ENCODE data around the gene GDI2. TPM values are rescaled to one million over a fixed set of nuclear protein-coding genes. Genes with fewer than 3 reads are reported as not detected.

GDI2 gene
- total and polyA plus RNA-seq, 9 of the 15 experiments (the other 6 are each of a cell fraction or from before 2014, with no cell fraction given): 262 to 424 (median 287) TPM

DNA sequence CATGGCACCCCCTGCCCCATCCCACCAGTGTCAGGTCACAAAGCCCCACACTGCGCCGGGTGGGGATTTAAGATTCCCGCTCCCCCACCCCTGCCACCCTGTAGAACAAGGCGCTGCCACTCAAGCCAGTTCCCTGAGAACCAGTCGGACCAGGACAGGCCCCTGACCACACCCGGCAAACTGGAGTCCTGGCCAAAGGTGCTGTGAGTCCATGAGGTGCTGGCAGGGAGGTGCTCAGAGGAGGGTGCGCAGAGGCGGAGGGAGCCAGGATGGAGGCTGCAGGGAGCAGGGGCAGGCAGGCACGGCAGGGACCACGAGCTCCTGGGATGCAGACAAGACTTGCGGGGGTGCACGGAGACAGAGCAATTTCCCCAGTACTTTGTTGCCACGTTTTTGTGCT, 19.7 kb upstream of the GDI2 start:
- POLR2A ChIA-PET: interaction anchor here (0.7 to 1.6 kb wide), 4 partner anchors 9 to 20 kb away, joined by 4 to 5 read pairs (median 4); partner anchors contain the start of gene GDI2
- Histone ChIP-seq H3K4me2 (ENCODE audit: insufficient read depth, low read length) (no peak overlapping the region), H3K27me3 (ENCODE audit: control insufficient read depth in 2 of 2, insufficient read depth in 2 of 2, low read length in 2 of 2) (no peaks in the 10 kb centered on the region), H3K36me3 (ENCODE audit: control insufficient read depth, insufficient read depth, low read length) (no peaks in the 10 kb centered on the region), H4K20me1 (replicated peaks; ENCODE audit: control insufficient read depth, insufficient read depth, low read length) (no peaks in the 10 kb centered on the region), H2AFZ (ENCODE audit: low read depth, low read length) (no peak overlapping the region), H3K27ac (ENCODE audit: extremely low read depth, low read depth, low read length) (no peak overlapping the region), H3K9me3 (replicated peaks; ENCODE audit: control insufficient read depth, insufficient read depth, low read depth, low read length) (no peaks in the 10 kb centered on the region), H3K9ac (ENCODE audit: insufficient read depth in 1 of 2, low read depth in 2 of 2, low read length in 2 of 2) (peak overlapping the region in 1 of 2 experiments; percentile 67; a peak in 1 of 4 replicates), H3K4me1 (replicated peaks in 1 of 2; ENCODE audit: control insufficient read depth in 2 of 2, insufficient read depth in 2 of 2, low read length in 2 of 2) (peaks cover 26 to 32% of the 10 kb centered on the region in 2 experiments), H3K9me1 (ENCODE audit: control insufficient read depth, insufficient read depth, low read length) (no peaks in the 10 kb centered on the region), H3K79me2 (ENCODE audit: control insufficient read depth, insufficient read depth, low read length) (no peaks in the 10 kb centered on the region), H3K4me3 (no peak overlapping the region)
- ATAC-seq (no peak), FAIRE-seq (no peak), DNase-seq (ENCODE audit: extremely low read depth in 1 of 4, low spot score in 3 of 4) (no peak)
- no peak for TF ChIP-seq GTF2A2 (tag; IDR thresholded peaks at IDR 0.05)
- TF ChIP-seq ZNF12 (CRISPR knock-in tag; IDR thresholded peaks at IDR 0.05): no peak
- no peak for TF ChIP-seq FOXJ3 (CRISPR knock-in tag; IDR thresholded peaks at IDR 0.05)
- TF ChIP-seq, protein P1, sequence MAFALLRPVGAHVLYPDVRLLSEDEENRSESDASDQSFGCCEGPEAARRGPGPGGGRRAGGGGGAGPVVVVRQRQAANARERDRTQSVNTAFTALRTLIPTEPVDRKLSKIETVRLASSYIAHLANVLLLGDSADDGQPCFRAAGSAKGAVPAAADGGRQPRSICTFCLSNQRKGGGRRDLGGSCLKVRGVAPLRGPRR (CRISPR knock-in tag; IDR thresholded peaks at IDR 0.05): no peak
- TF ChIP-seq HMGXB4 (CRISPR knock-in tag; IDR thresholded peaks at IDR 0.05): no peak
- TF ChIP-seq ZNF431 (CRISPR knock-in tag; IDR thresholded peaks at IDR 0.05): no peak
- no peak for TF ChIP-seq GABPA (tag; conservative IDR thresholded peaks at IDR 0.05; ENCODE audit: low read depth)
- no peak for TF ChIP-seq ZC3H11A (IDR thresholded peaks at IDR 0.05; ENCODE audit: low read depth, low read length)
- TF ChIP-seq NEUROD1 (IDR thresholded peaks at IDR 0.05; ENCODE audit: borderline replicate concordance, low read depth, low read length, partially characterized antibody): no peak
- no peak for TF ChIP-seq SPI1 (IDR thresholded peaks at IDR 0.05; ENCODE audit: borderline replicate concordance, low read depth, low read length)
- TF ChIP-seq ZKSCAN8 (CRISPR knock-in tag; IDR thresholded peaks at IDR 0.05): no peak
- TF ChIP-seq CBX5 (IDR thresholded peaks at IDR 0.05; ENCODE audit: borderline replicate concordance, low read depth): no peak
- TF ChIP-seq RCOR1 (IDR thresholded peaks at IDR 0.05; ENCODE audit: borderline replicate concordance in 1 of 2, low read depth in 2 of 2, low read length in 2 of 2): no peak
- TF ChIP-seq PHB2 (IDR thresholded peaks at IDR 0.05; ENCODE audit: low read depth): no peak
- no peak for TF ChIP-seq SMC3 (conservative IDR thresholded peaks at IDR 0.05; ENCODE audit: insufficient read depth, low read depth, low read length)
- no peak for TF ChIP-seq ZC3H8 (IDR thresholded peaks at IDR 0.05)
- BruUV-seq (replicated peaks): no TSS peak
- in situ Hi-C loops (cut with MboI): no loop called here
- CTCF ChIA-PET (ENCODE audit: low intra/inter-chr PET ratio): no interaction called here
- WGBS (ENCODE audit: insufficient coverage, low coverage, missing lambda C conversion rate): 75% methylated on average over 12 of the region's 13 CpGs
- intact Hi-C loops (cut with micrococcal nuclease): no loop called here

Data from K562 (cell line).